Measurements from ENCODE around the gene SHISAL1.

The SHISAL1 gene

GRCh38 chr22:44224166-44224565 is 88.6 kb downstream of the SHISAL1 start:
- no peak for DNase-seq (ENCODE audit: low read depth in 1 of 2, low spot score in 1 of 2)
- H3K4me3 ChIP-seq (replicated peaks; ENCODE audit: insufficient read depth, low read length), result no peak overlapping the region
- H3K27ac ChIP-seq (replicated peaks), result no peak overlapping the region
- H3K27me3 ChIP-seq (ENCODE audit: insufficient read depth, poor library complexity, severe bottlenecking), result no peaks in the 10 kb centered on the region
- no peak for TF ChIP-seq SPI1 (IDR thresholded peaks at IDR 0.05; ENCODE audit: borderline replicate concordance, low read depth)
- TF ChIP-seq CTCF (IDR thresholded peaks at IDR 0.05; ENCODE audit: insufficient read depth, low read length), result no peak
- TF ChIP-seq POLR2AphosphoS5 (IDR thresholded peaks at IDR 0.05; ENCODE audit: low read depth), result no peak

GRCh38 chr22:44221710-44222475 is 90.9 kb downstream of the SHISAL1 start:
- Histone ChIP-seq H3K27ac (replicated peaks) (no peak overlapping the region), H3K4me3 (replicated peaks; ENCODE audit: insufficient read depth, low read length) (no peak overlapping the region), H3K27me3 (ENCODE audit: insufficient read depth, poor library complexity, severe bottlenecking) (no peaks in the 10 kb centered on the region)
- TF ChIP-seq CTCF (IDR thresholded peaks at IDR 0.05; ENCODE audit: insufficient read depth, low read length) (no peak), POLR2AphosphoS5 (IDR thresholded peaks at IDR 0.05; ENCODE audit: low read depth) (no peak), GABPA (IDR thresholded peaks at IDR 0.05; ENCODE audit: low read depth) (no peak), REST (IDR thresholded peaks at IDR 0.05; ENCODE audit: insufficient replicate concordance, low read depth) (no peak), SPI1 (IDR thresholded peaks at IDR 0.05; ENCODE audit: borderline replicate concordance, low read depth) (no peak)
- DNase-seq (ENCODE audit: low read depth in 1 of 2, low spot score in 1 of 2), result no peak

GRCh38 chr22:44220727-44221680 is 91.7 kb downstream of the SHISAL1 start:
- no peak for TF ChIP-seq POLR2AphosphoS5 (IDR thresholded peaks at IDR 0.05; ENCODE audit: low read depth)
- TF ChIP-seq CTCF (IDR thresholded peaks at IDR 0.05; ENCODE audit: insufficient read depth, low read length), result no peak
- TF ChIP-seq SPI1 (IDR thresholded peaks at IDR 0.05; ENCODE audit: borderline replicate concordance, low read depth), result no peak
- TF ChIP-seq GABPA (IDR thresholded peaks at IDR 0.05; ENCODE audit: low read depth), result no peak
- TF ChIP-seq REST (IDR thresholded peaks at IDR 0.05; ENCODE audit: insufficient replicate concordance, low read depth), result no peak
- DNase-seq (ENCODE audit: low read depth in 1 of 2, low spot score in 1 of 2), result no peak
- H3K27me3 ChIP-seq (ENCODE audit: insufficient read depth, poor library complexity, severe bottlenecking), result no peaks in the 10 kb centered on the region
- no peak overlapping the region for H3K4me3 ChIP-seq (replicated peaks; ENCODE audit: insufficient read depth, low read length)
- no peak overlapping the region for H3K27ac ChIP-seq (replicated peaks)

Data from HL-60 (cell line).